ENCODE data around the gene PRSS48. TPM values are rescaled to one million over a fixed set of nuclear protein-coding genes. Genes with fewer than 3 reads are reported as not detected.
"Not testable (repeated sequence)": the region's sequence is repeated elsewhere in the genome, so short reads cannot be mapped to it uniquely, and the experiment has no call there.

Gene PRSS48
- not detected for total RNA-seq

- no peak for DNase-seq
Measured at GRCh38 chr4:151276787-151277562, at the start of gene PRSS48. PRSS48 (plus strand) TSS chr4:151277161; CDS start chr4:151277173, 12 bp downstream.

DNA sequence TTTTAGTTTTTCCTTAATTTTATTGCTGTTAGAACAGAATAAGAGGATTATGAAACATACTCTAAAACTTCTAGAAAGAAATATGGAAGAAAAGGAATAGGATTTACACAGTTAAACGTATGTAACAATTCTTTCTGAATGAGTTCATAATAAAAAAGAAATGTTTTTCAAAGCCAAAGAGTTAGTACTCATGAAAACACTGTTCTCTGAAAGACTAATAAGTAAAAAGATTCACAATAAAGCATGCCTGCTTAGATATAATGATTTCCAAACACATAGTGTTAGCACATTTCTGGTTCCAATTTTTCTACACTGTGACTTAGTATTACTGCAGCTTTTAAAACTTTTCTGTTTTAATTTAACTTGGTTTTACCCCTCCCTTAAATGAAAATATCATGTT, 49.8 kb upstream of the PRSS48 start:
- DNase-seq, result peak; percentile 85

DNA sequence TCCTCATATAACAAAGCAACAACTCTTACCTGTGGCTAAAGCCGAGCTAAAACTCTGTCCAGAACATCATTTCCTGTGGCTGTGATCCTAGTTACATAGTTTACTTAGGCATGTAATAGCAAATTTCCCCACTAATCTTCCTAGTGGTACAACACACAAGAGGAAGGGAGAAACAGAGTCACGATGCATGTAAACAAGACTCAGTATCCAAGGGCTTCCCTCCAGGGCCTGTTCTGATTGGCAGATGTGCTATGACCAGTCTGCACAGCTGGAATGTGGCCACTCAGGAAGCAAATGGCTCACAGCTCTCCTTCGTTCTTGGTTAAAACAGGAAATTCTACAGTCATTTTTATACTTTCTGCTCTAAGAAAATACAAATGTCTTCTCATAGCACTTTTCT, 49.2 kb upstream of the PRSS48 start:
- DNase-seq, result peak; percentile 93

- DNase-seq, result peak; percentile 82
Measured at GRCh38 chr4:151228189-151229119, 48.5 kb upstream of the PRSS48 start.

- no peak for DNase-seq
Measured at GRCh38 chr4:151231915-151232595, 44.9 kb upstream of the PRSS48 start.

DNA sequence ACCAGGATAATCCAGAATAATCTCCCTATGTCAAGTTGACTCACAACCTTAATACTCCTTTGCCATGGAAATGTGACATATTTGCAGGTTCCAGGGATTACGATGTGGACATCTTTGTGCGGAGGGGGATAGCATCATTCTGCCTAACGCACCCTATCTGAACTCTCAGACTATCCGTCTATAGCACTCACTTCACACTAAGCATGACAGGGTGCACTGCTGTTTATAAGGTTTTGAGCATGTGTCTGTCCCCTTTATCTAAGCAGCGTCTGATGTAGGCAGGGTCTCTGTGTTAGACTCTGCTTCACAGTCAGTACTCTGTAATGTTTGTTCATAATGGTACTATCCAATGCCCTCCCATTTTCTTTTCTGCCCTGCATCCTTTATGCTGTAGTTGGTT, 43.4 kb upstream of the PRSS48 start:
- no peak for DNase-seq

GRCh38 chr4:151235373-151235772, 41.6 kb upstream of the PRSS48 start:
- not testable (repeated sequence) for DNase-seq

DNA sequence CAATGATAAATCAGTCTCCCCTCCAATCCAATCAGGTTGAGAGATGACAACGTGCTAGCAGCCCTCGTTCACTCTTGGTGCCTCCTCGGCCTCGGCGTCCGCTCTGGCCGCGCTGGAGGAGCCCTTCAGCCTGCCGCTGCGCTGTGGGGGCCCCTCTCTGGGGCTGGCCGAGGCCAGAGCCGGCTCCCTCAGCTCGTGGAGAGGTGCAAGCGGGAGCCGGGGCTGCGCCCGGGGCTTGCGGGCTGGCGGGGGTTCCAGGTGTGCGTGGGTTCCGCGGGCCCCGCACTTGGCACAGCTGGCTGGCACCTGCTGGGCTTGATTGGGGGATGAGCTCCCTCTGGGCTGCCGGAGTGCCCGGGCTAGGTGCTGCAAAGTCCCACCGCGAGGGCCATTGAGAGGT, 40.9 kb upstream of the PRSS48 start:
- DNase-seq, result no peak

GRCh38 chr4:151238477-151238876, 38.5 kb upstream of the PRSS48 start:
- DNase-seq, result peak; percentile 58

DNA sequence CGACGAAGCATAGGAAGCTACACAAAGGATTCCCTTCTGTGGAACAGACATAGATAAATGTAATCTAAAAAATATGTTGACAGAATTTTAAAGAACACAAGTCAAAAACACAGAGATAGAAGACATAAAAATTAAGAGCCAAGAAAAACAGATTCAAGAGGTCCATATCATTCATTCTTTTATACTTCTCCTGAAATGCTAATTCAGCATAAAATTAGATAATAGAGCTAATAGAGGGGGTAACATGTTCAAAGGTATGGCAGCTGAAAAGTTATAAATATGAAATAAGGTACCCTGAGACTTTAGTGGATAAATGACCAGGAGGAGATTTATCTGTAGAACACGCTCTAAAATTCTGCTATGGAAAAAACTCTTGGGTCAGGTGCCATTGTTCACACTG, 37.4 kb upstream of the PRSS48 start:
- DNase-seq, result no peak

- no peak for DNase-seq
Measured at GRCh38 chr4:151242305-151242704, 34.7 kb upstream of the PRSS48 start.

GRCh38 chr4:151246742-151247141, 30.2 kb upstream of the PRSS48 start:
- no peak for DNase-seq

- DNase-seq, result no peak
Measured at GRCh38 chr4:151247395-151247794, 29.6 kb upstream of the PRSS48 start.

DNA sequence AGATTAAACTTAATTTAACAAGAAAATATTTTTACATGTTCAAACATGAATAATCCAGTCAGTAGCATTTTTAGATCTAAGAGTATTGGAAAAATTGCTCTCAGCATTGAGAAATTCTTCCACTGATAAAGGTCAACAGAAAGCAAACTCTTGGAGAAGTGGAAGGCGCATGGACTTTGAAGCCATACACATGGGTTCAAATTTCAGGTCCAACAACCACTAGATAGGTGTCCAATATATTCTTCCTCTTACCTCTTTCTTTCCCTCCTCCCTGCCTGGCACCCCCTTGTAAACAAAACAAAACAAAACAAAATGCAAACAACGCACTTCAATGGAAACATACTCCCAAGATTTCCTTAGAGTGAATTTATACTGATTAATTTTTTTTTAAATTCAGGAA, 28.4 kb upstream of the PRSS48 start:
- no peak for DNase-seq

- DNase-seq, result no peak
Measured at GRCh38 chr4:151250706-151251105, 26.3 kb upstream of the PRSS48 start.

DNA sequence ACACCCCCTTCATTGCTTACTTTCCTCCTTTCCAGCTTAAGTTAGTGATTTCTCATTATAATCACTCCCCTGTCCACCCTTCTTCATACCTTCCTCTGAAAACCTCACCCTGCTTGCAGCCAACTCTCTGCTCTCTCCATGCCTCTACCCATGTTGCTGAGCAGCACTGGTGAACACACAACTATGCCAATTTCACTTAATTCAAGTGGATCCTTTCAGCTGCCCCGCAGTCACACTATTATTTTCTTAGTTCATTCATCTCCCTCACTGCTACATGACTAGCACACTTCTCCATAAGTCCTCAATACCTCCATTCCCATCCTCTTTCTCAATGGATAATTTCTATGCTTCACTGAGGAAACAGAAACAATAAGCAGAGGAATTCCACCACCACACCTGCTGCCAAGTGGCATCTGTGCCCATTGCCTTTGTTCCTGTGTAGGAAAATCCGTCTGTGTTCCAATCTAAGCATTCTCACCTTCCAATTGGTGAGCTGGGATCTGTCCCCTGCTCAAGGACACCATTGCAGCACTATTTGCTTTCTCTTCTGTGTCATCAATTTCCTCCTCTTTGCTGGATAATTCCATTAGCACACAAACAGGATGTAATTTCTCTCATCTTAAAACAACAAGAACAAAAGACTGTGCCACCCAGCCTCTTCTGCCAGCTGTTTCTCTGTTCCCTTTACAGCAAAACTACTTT, 25.2 kb upstream of the PRSS48 start:
- DNase-seq, result no peak

GRCh38 chr4:151255226-151255625, 21.7 kb upstream of the PRSS48 start:
- DNase-seq, result not testable (repeated sequence)

DNA sequence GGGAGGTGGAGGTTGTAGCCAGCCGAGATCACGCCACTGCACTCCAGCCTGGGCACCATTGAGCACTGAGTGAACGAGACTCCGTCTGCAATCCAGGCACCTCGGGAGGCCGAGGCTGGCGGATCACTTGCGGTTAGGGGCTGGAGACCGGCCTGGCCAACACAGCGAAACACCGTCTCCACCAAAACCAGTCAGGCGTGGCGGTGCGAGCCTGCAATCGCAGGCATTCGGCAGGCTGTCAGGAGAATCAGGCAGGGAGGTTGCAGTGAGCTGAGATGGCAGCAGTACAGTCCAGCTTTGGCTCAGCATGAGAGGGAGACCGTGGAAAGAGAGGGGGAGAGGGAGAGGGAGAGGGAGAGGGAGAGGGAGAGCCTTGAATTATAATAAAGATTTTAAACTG, 21.3 kb upstream of the PRSS48 start:
- DNase-seq, result not testable (repeated sequence)

DNA sequence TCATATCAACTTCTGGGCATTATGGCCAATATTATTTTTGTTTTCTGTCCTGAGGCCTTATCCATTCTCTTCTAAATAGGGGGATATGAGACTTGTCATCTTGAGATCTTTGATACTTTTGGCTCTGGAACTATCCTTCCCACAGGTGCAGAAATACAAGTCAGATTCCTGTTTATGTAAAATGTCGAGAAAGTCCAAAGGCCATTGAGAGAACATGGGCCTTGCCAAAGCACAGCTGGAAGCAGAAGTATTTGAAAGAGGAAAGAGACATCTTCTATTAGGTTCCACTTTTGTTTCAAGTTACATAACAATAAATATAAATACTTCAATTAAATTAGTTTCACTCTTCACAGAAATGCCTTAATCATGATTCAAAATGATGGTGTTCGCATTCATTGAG, 20.8 kb upstream of the PRSS48 start:
- DNase-seq, result no peak

DNA sequence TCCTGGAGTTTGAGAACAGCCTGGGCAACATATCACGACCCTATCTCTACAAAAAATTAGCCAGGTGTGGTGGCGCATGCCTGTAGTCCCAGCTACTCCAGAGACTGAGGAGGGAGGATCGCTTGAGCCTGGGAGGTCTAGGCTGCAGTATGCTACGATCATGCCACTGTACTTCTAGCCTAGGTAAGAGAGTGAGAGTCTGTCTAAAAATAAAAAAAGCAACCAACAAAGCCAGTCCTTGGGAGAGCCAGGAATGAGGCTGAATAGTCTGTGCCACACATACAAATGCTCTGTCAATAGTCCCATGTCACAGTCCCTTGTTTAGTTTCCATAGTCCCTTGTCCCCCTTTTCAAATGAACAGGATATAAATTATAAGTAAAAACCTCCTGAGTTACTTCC, 19.3 kb upstream of the PRSS48 start:
- no peak for DNase-seq

- no peak for DNase-seq
Measured at GRCh38 chr4:151259752-151260151, 17.2 kb upstream of the PRSS48 start.

- DNase-seq, result no peak
Measured at GRCh38 chr4:151260526-151260925, 16.4 kb upstream of the PRSS48 start.
